Effector CD8-positive, alpha-beta T cell (primary cell): ENCODE results near the gene SEMA3B.

ENCODE experiments used
- DNase-seq: peaks from one replicate; lab custom pipeline; 2025; lab: John Stamatoyannopoulos, UW

The SEMA3B gene

GRCh38 chr3:50317300-50317699 is 48.4 kb downstream of the SEMA3B start:
- no peak for DNase-seq

DNA sequence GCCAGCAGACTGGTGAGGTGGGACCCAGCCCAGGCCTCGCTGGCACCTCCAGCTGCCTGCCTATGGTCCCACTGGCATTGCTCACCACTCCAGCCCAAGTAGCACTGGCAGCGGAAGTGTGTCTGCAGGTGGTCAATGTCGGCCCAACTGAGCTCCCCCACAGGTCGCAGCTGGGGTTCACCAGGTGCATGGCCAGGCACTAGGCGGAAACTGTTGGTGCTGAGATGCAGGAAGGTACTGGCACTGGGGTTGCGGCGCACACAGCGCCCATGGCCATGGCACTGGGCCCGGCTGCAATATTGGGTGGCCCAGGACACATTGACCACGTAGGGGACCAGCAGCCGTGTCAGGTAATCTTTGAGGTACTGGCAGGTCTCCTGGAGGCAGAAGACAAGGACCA is 49.2 kb downstream of the SEMA3B start:
- no peak for DNase-seq

DNA sequence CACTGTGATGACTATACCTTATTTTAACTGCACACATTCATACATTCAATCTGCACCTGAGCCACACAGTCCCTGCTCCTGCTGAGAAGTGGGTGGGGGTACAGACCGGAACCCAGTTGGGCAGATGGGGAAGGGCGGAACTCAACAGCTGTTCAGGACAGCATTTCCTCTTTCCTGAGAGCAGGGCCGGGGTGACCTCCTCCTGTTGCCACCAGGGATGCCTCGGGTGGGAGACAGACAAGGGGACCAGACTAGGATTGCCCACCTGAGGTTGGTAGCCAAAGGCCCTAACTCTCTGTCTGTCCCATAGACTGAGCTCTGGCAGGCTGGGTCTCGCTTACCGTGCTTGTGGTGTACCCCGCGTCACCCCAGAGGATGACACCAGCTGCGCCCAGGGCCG is 49.7 kb downstream of the SEMA3B start:
- no peak for DNase-seq

DNA sequence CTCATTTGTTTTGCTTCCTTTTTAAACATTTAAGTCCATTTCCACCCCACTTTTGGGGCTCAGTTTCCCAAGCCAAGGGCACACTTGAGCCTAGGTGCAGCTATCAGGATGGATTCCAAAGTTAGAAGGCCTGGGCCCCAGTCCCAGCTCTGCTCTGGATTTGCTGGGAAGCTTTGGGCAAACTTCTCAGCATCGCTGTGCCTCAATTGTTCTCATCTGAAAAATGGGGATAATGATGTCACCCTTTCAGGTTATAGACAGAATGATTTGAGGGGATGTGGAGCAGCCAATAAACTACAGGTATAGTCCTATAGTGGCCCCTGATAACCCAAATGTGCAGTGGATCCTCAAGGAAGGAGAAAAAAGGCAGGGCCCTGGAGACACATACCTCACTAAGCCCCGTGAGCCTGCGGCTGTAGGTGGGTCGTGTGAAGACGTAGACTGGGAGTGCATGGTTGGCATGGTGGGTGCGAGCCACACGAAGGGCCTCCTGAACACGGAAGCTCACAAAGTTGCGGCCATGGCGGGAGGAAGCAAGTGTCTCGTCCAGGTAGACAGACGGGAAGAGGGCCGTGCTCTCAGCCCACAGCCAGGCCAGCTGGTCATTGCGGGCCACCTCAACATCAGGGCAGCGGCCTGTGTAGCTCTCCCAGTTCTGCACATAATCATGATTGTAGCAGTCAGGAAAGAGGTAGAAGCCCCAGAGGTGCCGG is 50.4 kb downstream of the SEMA3B start:
- no peak for DNase-seq

GRCh38 chr3:50319894-50320625 is 51.1 kb downstream of the SEMA3B start:
- DNase-seq: no peak

GRCh38 chr3:50320853-50321335 is 51.9 kb downstream of the SEMA3B start:
- peak; percentile 55 for DNase-seq

DNA sequence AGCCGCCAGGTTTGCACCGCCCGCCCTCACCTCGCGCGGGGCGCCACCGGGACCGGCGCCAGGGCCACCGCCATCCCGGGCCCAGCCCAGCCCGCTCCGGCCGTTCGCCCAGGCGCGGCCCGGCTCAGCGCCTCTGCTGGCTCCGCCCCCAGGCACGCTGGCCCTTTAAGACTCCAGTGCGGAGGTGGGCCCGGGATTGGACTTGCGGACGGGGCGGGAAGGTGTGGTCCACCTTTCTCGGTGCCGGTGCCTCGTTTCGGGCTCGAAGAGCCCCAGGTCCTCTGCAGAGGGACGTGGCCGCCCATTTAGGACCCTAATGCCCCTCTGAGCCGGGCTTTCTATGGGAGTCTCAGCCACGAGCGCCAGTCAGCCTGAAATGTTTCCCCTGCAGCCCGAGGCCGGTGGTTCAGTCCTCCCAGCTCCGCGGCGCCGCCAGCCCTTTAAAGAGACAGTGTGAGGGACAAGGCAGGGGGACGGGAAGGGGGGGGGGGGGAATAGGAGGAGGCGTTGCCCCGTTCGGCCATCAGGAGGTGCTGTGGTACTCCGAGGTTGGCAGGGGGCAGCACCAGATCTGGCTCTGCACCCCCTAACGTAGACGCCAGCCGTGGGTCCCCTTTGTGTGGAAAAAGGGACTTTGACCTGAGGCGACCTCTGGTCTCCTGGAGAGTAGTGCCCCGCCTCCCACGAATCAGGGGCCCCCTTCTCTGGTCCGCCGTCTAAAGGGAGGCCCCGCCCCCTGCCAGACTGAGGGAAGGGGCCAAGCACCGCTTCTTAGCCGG is 52.6 kb downstream of the SEMA3B start:
- DNase-seq: peak; percentile 74

DNA sequence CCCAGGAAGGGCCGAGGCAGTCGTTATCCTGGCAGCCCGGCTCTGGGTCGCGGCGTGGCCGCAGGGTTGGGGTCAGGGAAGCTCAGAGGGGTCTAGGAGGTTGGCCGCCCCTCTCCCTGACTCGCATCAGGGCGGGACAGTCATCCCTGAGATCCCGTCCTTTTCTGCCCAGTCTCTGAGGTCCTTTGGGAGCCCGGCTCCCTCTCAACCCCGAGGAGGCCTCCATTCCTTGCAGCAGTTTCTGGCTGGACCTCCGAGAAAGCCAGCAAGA is 53.1 kb downstream of the SEMA3B start:
- no peak for DNase-seq

DNA sequence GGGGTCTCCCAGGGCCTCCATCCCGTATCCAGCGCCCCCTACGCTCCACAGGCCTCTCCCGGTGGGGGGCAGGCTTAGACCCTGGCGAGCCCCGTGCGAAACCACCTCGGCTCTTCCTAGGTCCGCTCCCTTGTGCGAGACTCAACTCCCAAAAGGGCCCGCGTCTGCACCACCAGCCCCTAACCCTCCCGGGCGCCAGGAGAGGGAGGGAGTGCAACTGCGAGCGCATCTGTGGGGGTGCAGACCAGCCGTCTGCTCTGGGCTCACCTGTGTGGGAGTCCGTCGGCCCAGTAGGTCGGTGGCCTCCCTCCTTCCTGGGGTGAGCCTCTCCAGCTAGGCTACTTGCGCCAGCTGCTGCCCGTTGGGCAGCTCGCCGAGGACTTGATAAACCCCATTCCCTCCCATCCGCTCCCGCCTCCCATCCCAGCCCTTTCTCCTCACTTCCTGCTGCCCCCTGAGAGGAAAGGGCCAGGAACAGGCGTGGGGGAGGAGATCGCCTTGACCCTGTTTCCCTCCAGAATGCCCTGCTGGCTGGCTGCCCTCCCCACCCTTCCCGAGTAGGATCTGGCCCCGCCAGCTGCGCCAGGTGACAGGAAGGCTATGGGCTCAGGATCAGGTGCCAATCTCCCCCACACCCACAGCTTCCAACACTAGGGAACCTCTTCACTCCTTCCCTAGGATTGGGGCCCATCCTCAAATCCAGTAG is 53.6 kb downstream of the SEMA3B start, which contains the start of gene HYAL2:
HYAL2 (minus strand) TSS at position 360 of the 706 bp plus-strand sequence. CDS start 2,256 bp downstream, outside the sequence.
- no peak for DNase-seq

DNA sequence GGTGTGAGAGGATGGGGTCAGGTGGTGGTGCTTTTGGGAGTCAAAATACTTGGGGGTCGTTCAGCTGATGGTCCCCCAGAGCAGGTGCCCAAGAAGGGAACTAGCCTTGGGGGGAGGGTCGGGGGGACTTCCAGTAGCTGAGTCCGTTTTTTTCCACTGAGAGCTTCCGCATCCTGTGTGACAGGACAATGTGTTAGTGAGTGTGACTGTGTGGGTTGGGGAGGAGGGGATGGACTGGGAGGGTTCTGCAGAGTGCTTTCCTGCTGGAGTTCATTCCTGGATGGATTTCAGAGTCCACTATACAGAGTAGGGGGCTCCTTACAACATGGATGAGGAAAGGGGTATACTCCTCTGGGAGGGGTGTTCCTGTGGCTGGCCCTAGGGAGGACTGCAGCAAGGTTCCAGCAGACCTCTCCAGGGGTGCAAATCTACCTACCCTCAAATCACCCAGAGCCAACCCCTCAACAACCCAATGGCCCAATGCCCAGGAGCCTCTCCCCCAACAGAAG is 54.2 kb downstream of the SEMA3B start:
- DNase-seq: no peak

DNA sequence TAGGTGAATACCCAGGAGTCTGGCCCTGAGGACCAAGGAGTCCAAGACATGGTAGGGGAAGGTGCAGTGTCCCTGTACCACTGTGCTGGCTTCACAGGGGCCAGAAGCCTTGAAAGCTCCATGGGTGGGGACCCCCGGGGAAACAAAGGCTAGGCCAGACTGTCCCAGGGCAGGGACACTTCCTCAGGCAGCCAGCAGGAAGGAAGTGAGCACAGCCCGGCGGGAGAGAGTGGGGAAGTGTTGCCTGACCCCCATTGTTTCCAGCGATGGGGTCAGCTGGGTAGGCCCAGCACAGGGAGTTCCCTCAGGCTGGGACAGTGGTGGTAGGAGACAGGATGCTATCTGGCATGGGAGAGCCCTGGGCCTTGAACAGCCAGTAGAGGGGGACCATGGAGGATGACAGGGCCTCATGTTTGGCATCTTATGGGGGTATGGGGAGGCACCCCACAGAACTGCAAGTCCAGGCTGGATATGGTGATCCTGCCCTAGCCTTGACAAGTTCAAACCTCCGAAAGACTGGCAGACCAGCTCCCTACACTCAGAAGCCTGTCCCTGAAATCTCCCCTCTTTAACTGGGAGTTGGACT is 54.8 kb downstream of the SEMA3B start:
- DNase-seq: no peak

- peak; percentile 40 for DNase-seq
These were observed 55.6 kb downstream of the SEMA3B start for GRCh38 chr3:50324351-50325112.

- DNase-seq: no peak
These were observed 56.1 kb downstream of the SEMA3B start for GRCh38 chr3:50325113-50325480.

DNA sequence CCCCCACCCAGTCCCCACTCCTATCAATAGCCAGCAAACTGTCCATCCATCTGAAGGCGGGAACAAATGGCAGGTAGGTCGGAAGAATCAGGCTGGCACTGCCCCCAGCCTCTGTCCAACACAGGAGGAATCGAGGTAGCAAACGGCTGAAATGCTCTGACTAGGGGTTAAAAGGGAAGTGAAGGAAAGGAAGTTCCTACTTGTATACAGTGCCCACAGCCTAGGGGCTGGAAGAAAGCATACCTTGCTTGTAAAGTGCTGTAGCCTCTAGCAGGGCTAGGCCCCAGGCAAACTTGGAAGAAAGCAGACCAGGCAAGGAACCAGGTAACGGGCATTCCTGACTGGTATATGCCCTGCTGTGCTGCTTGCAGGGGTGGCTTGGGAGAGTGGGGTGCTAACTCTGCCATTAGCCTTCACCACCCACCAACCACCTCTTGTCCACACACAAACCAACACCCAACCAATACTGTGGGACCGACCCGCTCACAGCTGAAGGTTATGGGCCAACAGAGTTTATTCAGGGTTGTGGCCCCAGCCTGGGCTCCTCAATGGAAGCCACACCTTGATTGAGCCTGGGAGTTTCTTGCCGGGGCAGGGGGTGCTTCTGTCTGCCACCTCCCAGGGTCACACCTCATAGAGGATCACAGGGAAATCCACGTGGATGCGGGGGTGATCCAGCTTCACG is 56.7 kb downstream of the SEMA3B start:
- DNase-seq: no peak

- DNase-seq: no peak
These were observed 57.2 kb downstream of the SEMA3B start for GRCh38 chr3:50326182-50326541.

GRCh38 chr3:50327129-50327528 is 58.2 kb downstream of the SEMA3B start:
- DNase-seq: no peak
